ENCODE data around the gene HINT3. TPM values are rescaled to one million over a fixed set of nuclear protein-coding genes. Genes with fewer than 3 reads are reported as not detected.
A peak's percentile ranks its signal among the peaks of the same experiment; 100 is the strongest.

HINT3 gene
- total RNA-seq, 2 experiments from 2014 or later, result 10.4 TPM

DNA sequence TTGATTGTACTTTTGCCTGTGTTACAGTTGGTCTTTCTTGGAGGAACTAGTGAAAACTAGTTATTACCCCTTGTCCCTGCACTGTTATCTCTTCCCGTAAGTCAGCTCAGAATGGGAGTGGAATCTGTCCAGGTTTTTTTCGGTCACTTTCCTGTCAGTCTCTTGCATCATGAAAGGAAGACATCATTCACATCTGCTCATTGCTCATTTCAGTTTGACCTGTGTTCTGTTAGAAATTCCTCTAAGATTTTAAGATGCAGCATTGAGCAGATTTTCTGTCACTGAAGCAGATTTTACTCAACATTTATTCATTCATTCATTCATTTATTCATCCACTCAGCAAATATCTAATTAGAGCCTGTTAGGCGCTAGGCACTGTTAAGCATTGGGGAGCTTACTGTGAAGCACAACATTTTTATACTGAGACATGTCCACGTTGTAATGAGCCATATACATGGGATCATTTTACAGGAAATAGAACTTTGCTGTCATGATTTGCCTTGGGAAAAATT is 33.1 kb upstream of the HINT3 start:
- no peak overlapping the region for H3K4me3 Mint-ChIP-seq
- Histone ChIP-seq H3K4me1 (ENCODE audit: insufficient read depth, low read length) (peaks cover 9% of the 10 kb centered on the region), H3K9me3 (ENCODE audit: control insufficient read depth in 1 of 2, insufficient read depth in 1 of 2, low read length in 2 of 2) (no peaks in the 10 kb centered on the region), H3K27ac (ENCODE audit: low read depth in 1 of 2, low read length in 2 of 2) (no peak overlapping the region), H3K4me3 (ENCODE audit: low read length) (no peak overlapping the region), H3K36me3 (ENCODE audit: insufficient read depth, low read length) (peaks cover 80% of the 10 kb centered on the region), H3K27me3 (ENCODE audit: control insufficient read depth in 1 of 2, insufficient read depth in 2 of 2, low read length in 2 of 2) (no peaks in the 10 kb centered on the region)
- ATAC-seq (ENCODE audit: poor library complexity), result no peak
- peaks cover 85% of the 10 kb centered on the region for H3K36me3 Mint-ChIP-seq (ENCODE audit: low read depth)
- H3K4me1 Mint-ChIP-seq (ENCODE audit: low read depth), result peaks cover 24% of the 10 kb centered on the region
- ChIA-PET POLR2A (no interaction called here), CTCF (interaction anchor here (0.8 to 1.4 kb wide), 2 partner anchors 9 to 33 kb away, joined by 3 to 5 read pairs; partner anchors contain the start of gene HINT3)
- no peaks in the 10 kb centered on the region for H3K9me3 Mint-ChIP-seq
- intact Hi-C loops (cut with DNase I, micrococcal nuclease), result no loop called here
- no peak overlapping the region for H3K27ac Mint-ChIP-seq
- TF ChIP-seq, protein P1, sequence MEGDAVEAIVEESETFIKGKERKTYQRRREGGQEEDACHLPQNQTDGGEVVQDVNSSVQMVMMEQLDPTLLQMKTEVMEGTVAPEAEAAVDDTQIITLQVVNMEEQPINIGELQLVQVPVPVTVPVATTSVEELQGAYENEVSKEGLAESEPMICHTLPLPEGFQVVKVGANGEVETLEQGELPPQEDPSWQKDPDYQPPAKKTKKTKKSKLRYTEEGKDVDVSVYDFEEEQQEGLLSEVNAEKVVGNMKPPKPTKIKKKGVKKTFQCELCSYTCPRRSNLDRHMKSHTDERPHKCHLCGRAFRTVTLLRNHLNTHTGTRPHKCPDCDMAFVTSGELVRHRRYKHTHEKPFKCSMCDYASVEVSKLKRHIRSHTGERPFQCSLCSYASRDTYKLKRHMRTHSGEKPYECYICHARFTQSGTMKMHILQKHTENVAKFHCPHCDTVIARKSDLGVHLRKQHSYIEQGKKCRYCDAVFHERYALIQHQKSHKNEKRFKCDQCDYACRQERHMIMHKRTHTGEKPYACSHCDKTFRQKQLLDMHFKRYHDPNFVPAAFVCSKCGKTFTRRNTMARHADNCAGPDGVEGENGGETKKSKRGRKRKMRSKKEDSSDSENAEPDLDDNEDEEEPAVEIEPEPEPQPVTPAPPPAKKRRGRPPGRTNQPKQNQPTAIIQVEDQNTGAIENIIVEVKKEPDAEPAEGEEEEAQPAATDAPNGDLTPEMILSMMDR (IDR thresholded peaks at IDR 0.05), result no peak
- no peak for DNase-seq
- H3K27me3 Mint-ChIP-seq, result no peaks in the 10 kb centered on the region

DNA sequence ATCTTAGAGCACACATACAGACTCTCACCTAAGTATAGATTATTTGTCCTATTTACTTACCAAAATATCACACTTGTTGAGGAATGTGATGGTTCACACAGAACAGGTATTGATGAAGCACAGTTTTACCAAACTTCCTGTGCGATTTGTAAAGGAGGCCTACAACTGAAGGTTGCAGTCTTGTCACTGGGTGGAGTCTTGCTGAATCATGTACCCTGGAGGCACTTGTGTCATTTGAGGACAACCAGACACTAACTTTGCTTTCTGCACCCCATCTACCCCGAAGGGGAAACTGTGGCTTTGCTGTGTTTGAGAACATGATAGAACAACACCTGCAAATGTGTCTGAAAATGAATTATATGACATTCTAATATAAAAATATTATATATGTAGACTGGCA is 32.4 kb upstream of the HINT3 start:
- Histone ChIP-seq H3K27me3 (ENCODE audit: control insufficient read depth in 1 of 2, insufficient read depth in 2 of 2, low read length in 2 of 2) (no peaks in the 10 kb centered on the region), H3K9me3 (ENCODE audit: control insufficient read depth in 1 of 2, insufficient read depth in 1 of 2, low read length in 2 of 2) (no peaks in the 10 kb centered on the region), H3K36me3 (ENCODE audit: insufficient read depth, low read length) (peaks cover 86% of the 10 kb centered on the region), H3K4me3 (ENCODE audit: low read length) (no peak overlapping the region), H3K4me1 (ENCODE audit: insufficient read depth, low read length) (peaks cover 3% of the 10 kb centered on the region), H3K27ac (ENCODE audit: low read depth in 1 of 2, low read length in 2 of 2) (no peak overlapping the region)
- no peak overlapping the region for H3K4me3 Mint-ChIP-seq
- H3K36me3 Mint-ChIP-seq (ENCODE audit: low read depth), result peaks cover 83% of the 10 kb centered on the region
- no peaks in the 10 kb centered on the region for H3K9me3 Mint-ChIP-seq
- ATAC-seq (ENCODE audit: poor library complexity), result peak; percentile 24
- POLR2A ChIA-PET, result interaction anchor here (0.6 to 1.4 kb wide), 2 partner anchors 22 to 32 kb away, joined by 4 read pairs; partner anchors contain the start of gene HINT3
- H3K27me3 Mint-ChIP-seq, result no peaks in the 10 kb centered on the region
- no peak for DNase-seq
- CTCF ChIA-PET, result interaction anchor here (0.8 to 1.4 kb wide), 2 partner anchors 10 to 32 kb away, joined by 3 to 5 read pairs; partner anchors contain the start of gene HINT3
- intact Hi-C loops (cut with DNase I, micrococcal nuclease), result no loop called here
- no peak overlapping the region for H3K27ac Mint-ChIP-seq
- TF ChIP-seq, protein P1 (IDR thresholded peaks at IDR 0.05), result no peak
- peaks cover 17% of the 10 kb centered on the region for H3K4me1 Mint-ChIP-seq (ENCODE audit: low read depth)

DNA sequence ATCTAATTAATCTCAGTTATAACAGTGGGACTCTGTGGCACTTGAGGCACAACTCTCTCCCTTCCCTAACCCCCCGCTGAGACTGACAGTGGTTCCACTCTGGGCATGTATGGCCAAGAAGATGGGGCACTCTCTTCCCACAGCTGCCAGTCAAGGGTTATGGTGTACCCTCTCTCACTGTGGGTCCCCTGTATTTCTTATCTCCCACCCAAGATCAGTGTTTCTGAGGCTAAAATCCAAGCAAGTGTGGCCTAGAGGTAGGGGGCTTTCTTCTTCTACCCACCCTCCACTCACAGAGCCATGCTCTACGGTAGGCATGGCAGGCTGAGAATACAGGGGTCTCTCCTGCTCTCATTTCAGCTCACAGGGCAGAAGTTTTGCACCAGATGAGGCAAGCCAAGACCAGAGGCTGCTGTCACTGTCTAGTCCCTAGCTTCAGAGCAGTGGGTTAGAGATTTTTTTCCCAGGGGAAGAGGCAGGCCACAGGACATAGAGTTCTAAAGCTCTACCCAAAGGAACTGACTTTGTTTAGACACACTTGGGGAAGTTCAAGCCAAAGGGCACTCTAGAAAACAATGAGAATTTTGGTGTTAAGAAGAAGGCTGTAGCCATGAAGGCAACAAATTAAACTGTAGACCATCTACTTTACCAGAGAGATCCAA is 31.7 kb upstream of the HINT3 start:
- H3K36me3 Mint-ChIP-seq (ENCODE audit: low read depth), result peaks cover 80% of the 10 kb centered on the region
- H3K4me1 ChIP-seq (ENCODE audit: insufficient read depth, low read length), result no peaks in the 10 kb centered on the region
- H3K4me3 Mint-ChIP-seq, result no peak overlapping the region
- DNase-seq, result no peak
- no peak overlapping the region for H3K27ac ChIP-seq (ENCODE audit: low read depth in 1 of 2, low read length in 2 of 2)
- no peak overlapping the region for H3K4me3 ChIP-seq (ENCODE audit: low read length)
- H3K27me3 ChIP-seq (ENCODE audit: control insufficient read depth in 1 of 2, insufficient read depth in 2 of 2, low read length in 2 of 2), result no peaks in the 10 kb centered on the region
- ChIA-PET POLR2A (interaction anchor here (0.6 to 1.4 kb wide), 2 partner anchors 23 to 31 kb away, joined by 4 read pairs; partner anchors contain the start of gene HINT3), CTCF (no interaction called here)
- intact Hi-C loops (cut with DNase I, micrococcal nuclease), result no loop called here
- no peak for ATAC-seq (ENCODE audit: poor library complexity)
- H3K4me1 Mint-ChIP-seq (ENCODE audit: low read depth), result peaks cover 11% of the 10 kb centered on the region
- H3K27me3 Mint-ChIP-seq, result no peaks in the 10 kb centered on the region
- TF ChIP-seq, protein P1 (IDR thresholded peaks at IDR 0.05), result no peak
- H3K36me3 ChIP-seq (ENCODE audit: insufficient read depth, low read length), result peaks cover 81% of the 10 kb centered on the region
- H3K27ac Mint-ChIP-seq, result no peak overlapping the region
- no peaks in the 10 kb centered on the region for H3K9me3 ChIP-seq (ENCODE audit: control insufficient read depth in 1 of 2, insufficient read depth in 1 of 2, low read length in 2 of 2)
- no peaks in the 10 kb centered on the region for H3K9me3 Mint-ChIP-seq

All from CD4-positive, alpha-beta T cell (primary cell).